ENCODE results near the gene CACNG7. TPM values are rescaled to one million over a fixed set of nuclear protein-coding genes. Genes with fewer than 3 reads are reported as not detected.
A peak's percentile ranks its signal among the peaks of the same experiment; 100 is the strongest.

The CACNG7 gene
- total RNA-seq, 1 experiment from 2014 or later, result not detected

DNA sequence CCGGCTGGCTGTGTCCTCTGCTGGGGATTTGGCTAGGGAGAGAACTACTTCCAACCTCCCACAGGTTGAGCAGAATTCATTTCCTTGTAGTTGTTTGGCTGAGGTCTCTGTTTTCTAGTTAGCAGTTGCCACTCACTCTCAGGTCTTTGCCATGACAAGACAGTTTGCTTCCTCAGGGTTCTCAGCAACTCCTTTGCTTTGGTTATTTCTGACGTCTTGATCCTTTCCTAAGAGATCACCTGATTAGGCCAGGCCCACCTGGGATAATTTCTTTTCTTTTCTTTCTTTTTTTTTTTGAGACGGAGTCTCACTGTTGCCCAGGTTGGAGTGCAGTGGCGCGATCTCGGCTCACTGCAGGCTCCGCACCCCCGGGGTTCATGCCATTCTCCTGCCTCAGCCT, 44.3 kb downstream of the CACNG7 start:
- no peak for DNase-seq (ENCODE audit: low read depth)

DNA sequence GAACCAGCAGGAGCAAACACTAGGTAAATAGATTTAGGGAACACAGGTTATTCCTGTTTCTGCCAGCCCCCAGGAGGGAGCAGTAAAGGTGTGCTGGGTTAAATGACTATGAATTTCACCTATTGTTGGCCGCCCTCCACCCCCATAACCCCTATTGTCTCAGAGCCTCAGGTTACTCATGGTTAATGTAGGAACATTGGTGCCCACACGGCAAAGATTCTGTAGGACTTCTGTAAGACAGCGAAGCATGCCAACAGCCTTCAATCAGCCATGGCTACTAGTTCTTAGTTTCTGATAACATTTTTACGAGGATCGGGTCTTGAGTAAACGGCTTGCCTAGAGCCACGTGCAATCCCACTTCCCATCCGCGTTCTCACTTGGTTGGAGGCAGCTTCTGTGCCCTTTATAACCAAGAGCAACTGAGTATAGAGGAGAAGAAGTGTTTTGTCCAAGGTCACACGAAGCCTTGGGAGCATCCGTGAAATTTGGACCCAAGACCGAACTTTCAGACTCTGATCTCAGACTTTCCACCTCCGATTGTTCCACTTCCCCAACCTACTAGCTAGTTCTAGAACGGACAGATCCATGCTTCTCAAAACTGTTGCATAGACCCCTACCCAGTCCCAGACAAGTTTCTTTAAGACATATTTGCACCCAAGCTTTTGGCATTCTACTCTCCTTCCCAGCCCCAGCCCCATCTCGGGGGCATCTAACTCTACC, 48.5 kb downstream of the CACNG7 start:
- no peak for DNase-seq (ENCODE audit: low read depth)

DNA sequence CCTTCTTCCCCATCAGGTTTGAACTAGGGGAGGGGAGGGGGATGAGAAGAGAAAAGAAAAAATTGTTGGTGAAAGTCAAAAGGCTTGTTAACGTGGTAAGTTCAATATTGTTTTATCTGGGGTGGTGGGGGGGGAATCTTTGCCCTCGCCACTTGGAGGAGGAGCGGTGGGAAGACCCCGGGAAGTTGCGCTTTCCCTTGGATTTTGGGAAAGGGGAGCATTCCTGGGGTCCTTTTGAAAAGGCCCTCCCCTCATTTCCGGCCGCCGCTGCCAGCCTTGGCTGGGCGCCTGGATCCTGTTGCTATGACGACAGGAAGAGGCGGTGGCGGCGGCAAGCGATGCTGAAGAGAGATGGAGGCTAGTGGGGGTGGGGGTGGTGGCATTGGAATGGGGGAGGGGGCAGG, 49.1 kb downstream of the CACNG7 start:
- DNase-seq (ENCODE audit: low read depth), result no peak

DNA sequence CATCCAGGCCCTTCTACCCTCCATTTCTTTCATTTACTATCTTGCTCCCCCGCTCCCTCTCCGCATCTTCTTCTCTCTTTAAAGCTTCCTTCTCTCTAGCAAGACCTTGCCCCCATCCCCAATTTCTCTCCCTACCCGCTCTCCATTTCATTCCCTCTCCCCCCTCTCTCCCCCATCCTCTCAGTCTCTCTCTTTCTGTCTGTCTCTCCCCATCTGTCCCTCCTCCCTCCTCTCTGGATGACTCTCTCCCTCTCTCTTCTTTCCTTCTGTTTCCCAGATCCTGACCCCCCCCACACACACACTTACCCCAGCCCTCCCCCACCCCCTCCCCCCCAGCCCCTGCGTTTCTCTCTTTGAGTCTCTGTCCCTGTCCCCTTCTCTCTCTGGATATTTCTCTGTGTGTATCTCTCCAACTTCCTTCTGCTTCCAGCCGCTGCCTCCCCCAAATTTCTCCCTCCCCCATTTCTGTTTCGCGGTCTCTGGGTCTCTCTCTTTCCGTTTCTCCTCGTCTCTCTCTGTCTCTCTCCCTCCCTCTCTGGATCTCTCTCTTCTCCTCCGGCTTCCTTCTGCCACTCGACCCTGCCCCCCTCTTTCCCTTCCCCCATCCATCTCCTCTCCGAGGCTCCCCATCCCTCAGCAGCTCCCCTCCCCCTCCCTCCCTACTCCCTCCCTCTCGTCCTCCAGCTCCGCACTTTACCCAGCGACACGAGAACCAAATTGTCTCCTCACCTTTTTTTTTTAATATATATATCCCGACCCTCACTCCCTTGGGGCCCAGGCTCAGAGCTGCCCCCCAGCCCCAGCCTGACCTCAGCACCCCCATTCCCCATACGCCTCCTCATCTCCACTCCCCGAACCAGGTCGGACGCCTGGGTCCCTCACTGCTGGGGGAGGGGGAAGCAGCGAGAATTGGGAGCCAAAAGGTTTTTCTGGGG, 50.0 kb downstream of the CACNG7 start:
- DNase-seq (ENCODE audit: low read depth), result no peak

DNA sequence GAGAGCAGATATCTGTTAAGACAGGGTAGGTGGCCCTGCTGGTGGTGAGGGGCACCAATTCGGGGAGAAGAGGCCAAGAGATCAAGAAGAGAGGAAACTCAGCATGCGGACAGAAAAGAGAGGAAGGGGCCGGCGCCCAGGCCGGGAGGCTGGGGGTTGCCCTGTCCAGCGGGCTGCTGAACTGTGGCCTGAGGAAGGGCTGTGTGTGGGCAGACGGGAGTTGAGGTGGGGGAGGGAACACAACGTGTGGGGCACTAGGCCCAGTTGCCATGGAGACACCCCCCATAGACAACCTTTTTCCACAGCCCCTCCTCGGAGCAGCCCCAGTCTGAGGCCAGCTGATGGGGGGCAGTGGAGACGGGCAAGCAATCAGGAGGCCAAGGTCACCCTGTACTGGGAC, 51.1 kb downstream of the CACNG7 start:
- no peak for DNase-seq (ENCODE audit: low read depth)

DNA sequence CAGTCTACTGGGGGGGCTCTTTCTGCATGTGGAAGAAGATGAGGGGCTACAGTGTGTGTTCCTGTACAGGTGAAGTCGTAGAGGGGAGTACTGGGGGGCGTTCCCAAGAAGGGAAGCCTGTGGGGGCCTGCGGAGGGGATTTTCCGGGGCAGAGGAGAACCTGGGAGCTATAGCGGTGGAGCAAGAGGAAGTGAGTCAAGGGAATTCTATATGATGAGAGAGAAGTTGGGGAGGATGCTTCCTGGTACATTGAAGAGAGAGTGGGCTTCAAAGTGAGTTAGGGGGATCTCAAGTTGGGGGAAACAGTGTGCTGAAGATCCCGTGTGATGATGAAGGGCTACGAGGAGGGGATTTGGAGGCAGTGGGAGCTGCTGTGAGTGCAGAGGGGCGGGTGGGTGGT, 51.8 kb downstream of the CACNG7 start:
- DNase-seq (ENCODE audit: low read depth), result no peak

DNA sequence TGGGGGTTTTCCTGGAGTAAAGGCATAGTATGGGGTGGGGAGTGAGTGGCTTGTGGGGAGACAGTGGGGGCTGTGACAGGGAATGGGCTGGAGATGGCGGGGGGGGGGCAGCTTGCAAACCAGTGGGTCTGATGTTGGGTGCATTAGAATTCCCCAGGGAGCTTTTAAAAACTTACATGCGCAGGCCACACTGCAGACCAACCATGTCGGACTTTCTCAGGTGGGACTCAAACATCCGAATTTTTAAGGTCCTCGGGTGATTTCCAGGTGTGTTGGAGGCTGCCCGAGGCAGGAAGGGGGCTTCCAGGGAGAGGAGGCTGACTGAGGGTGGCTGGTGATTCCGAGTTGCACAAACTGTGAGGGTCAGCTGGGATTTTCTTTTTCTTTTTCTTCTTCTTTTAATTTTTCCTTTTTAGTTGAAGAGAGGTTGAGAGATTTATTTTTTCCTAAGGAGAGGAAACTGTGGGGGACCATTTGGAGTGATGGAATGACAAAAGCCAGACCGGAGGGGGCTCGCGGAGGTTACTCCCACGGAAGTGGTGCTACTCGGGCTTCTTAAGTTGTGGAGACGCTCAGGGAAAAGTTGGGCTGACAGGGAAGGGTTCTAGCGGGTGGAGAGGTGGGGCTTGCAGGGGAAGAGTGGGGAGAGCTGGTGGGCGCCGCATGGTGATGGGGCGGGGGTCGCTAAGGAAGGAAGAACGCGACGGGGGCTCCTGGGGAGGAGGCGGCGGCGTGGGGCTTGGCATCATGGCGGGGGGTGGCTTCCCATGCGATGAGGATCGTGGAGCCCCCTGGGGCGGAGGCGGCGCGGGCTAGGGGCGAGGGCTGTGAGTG, 52.7 kb downstream of the CACNG7 start:
- peak; percentile 60 for DNase-seq (ENCODE audit: low read depth)

DNA sequence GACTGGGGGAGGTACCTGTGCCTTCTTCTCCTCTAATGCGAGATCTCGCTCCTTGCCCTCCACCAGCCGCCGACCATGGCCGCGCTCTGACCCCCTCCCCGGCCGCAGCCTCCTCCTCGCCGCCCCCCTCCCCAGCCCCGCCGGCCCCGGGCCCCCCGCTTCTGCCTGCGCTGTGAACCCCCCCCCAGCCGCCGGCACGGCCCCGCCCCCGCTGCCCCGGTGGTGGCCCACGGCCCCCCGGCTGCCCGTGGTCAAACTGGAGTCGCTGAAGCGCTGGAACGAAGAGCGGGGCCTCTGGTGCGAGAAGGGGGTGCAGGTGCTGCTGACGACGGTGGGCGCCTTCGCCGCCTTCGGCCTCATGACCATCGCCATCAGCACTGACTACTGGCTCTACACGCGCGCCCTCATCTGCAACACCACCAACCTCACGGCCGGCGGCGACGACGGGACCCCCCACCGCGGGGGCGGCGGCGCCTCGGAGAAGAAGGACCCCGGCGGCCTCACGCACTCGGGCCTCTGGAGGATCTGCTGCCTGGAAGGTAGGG, 53.9 kb downstream of the CACNG7 start, which contains the start of gene CACNG8:
CACNG8 (plus strand) TSS at position 51 of the 545 bp plus-strand sequence.
- no peak for DNase-seq (ENCODE audit: low read depth)

DNA sequence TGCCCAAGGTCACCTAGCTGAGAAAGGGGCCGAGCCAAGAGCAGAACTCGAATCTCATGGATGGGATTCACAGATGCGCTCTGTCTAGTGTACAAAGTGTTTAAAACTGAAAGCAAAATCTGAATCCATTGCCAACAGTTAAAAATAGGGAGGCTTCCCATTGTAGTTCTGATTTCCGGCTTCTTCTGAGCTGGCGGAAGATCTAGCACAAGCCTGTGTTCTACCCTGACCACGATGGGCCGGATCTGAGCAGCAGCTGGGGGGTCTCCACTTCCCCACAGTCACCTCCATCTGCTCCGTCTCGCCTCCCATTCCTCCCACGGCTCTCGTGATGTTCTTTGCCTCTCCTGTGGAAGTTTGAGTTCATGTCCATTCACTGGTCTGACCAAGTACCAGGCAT, 56.0 kb downstream of the CACNG7 start:
- DNase-seq (ENCODE audit: low read depth), result peak; percentile 47

DNA sequence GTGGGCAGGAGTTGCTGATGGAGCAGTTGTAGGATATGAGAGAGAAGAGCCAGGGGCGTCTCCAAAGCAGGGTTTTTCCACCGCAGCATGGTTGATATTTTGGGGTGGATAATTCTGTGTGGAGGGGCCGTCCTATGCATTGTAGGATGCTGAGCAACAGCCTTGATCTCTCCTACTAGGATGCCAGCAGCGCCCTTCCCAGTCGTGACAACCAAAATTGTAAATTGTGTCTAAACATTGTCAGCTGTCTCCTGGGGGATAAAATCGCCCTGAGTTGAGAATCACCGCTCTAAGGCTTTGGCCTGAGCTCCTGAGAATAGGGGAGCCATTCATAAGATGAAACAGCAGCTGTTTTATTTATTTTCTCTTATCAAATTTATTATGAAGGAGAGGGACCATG, 57.9 kb downstream of the CACNG7 start:
- DNase-seq (ENCODE audit: low read depth), result no peak

DNA sequence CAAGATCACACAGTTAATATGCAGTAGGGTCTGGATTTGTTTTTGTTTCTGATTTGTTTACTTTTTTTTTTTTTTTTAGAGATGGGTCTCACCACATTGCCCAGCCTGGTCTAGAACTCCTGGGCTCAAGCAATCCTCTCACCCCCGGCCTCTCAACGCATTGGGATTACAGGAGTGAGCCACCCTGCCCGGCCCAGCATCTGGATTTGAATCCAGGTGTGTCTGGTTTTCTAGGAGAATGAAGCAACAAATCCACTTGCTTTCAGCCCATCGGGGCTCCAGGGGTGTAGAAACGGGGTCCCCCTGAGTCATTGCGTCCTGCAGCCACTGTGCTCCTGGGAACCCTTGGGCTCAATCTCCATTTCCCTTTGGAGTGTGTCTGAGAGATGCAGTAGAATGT, 60.3 kb downstream of the CACNG7 start:
- DNase-seq (ENCODE audit: low read depth), result no peak

DNA sequence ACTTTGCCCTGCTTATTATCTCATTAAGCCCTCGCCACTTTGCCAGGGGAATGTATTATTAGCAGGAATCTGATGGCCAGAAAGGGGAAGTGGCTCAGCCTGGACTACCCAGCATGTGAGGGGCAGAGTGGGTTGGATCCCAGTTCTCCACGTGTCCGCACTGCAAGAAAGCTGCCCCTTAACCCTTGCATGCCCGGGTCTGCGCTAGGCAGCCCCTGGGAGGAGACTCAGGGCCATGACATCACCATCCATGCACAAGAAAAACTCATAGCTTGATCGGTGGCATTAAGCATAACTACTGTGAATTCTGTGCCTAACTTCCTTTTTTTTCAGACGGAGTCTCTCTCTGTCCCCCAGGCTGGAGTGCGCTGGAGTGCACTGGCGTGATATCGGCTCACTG, 62.6 kb downstream of the CACNG7 start:
- no peak for DNase-seq (ENCODE audit: low read depth)

DNA sequence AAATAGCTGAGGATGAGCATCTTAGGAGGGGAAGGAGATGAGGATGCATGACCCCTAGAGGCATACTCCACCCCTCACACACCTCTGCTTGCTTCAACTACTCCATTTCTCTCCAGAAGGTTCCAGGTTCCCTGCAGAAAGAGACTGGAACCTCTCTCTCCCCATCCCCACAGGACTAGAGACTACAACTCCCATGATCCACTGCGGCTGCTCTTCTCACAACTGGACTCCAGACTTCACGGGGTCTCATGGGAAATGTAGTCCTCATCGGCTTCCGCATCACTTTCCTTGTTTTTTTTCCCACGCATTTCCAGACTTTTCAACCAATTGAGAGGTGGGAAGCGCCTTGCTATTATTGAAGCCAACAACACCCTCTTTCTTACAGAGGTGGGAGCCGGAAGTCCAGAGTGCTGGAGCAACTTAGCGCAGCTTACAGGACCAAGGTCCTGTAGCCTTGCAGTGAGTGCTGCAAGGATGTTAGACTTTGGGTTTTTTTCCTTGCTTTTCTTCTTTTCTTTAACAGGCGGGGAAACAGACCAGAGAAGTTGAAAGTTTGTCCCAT, 68.4 kb downstream of the CACNG7 start:
- DNase-seq (ENCODE audit: low read depth), result peak; percentile 90

DNA sequence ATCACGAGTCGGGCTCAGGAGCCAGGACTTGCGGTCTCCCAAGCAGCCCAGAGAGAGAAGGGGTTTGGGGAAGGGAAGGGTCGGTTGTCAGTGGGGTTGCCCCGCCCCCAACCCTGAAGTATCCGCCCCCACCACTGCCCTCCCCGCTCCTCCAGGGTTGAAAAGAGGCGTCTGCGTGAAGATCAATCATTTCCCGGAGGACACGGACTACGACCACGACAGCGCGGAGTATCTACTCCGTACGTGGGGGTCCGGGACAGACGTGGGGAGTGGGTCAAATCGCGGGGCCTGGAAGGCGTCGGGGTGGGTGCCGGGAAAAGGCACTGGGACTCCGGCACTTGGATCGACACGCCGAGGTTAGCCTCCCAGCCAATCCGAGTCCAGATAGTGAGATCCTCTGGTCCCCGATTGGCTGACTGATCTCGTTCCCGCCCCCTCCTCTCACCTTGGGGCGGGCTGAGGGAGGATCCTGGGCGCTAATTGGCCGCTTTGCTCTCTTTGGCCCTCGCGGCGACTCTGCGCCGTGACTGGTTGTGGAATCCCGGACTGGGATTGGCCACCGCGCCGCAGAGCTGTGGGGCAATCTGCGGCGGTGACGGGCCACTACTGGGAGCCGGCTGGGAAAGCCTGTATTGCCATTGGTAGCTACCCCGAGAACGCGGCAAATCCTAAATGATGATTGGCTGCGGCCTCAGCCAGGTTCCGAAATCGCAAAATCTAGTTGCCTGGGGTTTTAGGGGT, 69.1 kb downstream of the CACNG7 start:
- peak; percentile 95 for DNase-seq (ENCODE audit: low read depth)

DNA sequence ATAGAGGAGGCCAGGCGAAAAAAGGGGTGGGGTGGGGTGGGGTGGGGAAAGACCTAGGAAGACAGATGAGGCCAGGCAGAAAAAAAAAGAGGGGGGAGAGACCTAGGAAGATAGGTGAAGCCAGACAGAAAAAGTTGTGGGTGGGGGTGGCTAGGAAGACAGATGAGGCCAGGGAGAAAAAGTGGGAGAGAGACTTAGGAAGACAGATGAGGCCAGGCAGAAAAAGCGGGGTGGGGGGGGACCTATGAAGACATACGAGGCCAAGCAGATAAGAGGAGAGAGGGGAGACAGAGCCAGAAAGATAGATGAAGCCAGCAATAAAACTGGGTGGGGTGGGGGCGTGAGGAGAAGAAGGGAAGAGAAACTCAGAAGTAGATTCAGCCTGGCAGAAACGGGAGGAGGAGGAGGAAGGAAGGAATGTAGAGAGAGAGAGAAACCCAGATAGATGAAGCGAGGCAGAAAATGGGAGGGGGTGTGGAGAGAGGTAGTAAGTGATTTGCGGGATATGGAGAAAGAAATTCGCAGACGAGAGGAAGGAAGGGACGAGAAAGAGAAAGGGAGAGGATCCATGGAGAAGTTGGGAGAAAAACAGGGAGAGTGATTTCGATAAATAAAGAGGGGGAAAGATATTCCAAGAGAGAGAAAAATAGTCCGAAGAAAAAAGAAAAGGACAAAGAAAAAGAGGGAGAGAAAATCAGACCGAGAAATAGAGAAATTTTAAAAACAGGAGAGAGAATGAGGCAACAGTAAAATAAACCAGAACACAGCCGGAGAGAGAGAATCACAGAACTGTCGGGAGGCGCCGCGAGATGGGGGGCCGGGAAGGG, 70.1 kb downstream of the CACNG7 start:
- DNase-seq (ENCODE audit: low read depth), result no peak

DNA sequence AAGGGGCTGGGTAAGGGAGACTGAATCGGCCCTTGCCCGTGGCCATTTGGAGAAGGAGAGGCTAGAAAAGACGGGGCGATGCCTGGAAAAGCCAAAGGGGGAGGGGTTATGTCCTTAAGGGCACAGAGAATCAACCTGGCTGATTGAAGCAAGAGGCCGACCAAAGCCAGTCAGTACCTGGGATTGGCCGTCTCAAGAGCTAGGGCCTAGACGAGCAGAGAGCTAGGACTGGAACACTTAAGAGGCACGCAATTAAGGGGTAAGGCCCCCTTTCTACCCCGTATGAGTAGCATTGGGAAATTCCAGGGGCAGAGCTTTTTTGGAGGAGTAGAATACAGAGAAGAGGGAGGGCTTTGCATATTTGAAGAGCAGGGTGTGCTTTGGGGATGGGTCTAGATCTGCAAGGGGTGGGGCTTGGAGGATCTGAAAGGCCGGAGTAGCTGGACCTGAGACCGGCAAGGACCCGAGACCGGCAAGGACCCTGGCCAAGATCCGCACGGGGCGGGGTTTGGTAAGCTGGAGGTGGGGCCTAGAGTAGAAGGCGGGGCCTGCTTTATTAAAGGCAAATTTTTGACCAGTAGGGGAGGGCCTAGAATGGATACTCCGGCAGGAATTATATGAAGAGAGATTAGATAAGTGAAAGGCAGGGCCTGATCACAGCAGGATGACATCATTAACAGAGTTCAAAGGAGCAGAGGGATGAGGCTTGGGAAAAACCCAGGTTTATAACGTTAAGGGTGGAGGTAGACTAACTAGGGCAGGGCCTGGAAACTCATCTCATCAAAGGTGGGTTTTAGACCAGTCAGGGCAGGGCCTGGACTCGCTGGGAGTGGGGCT, 71.7 kb downstream of the CACNG7 start:
- DNase-seq (ENCODE audit: low read depth), result peak; percentile 34

DNA sequence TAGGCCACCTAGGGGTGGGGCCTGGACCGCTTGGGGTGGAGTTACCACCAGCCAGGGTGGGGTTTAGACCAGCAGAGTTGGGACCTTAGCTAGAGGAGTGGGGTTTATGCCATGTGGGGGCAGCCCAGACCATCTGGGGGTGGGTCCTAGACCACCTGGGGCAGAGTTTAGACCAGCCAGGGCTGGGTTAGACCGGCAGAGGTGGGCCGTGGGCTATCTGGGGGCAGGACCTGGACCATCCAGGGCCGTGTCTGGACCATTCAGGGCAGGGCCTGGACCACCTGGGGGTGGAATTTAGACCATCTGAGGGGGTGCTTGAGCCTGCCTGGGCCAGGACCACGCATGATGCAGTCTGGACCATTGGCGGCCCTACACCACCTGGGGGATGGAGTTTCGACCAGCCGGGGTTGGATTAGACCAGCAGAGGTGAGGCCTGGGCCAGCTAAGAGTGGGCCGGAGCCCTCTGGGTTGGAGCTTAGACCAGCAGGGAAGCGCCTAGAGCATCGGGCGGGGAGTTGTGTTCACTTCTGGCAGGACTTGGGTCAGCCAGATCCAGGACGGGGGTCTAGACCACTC, 72.4 kb downstream of the CACNG7 start:
- no peak for DNase-seq (ENCODE audit: low read depth)

DNA sequence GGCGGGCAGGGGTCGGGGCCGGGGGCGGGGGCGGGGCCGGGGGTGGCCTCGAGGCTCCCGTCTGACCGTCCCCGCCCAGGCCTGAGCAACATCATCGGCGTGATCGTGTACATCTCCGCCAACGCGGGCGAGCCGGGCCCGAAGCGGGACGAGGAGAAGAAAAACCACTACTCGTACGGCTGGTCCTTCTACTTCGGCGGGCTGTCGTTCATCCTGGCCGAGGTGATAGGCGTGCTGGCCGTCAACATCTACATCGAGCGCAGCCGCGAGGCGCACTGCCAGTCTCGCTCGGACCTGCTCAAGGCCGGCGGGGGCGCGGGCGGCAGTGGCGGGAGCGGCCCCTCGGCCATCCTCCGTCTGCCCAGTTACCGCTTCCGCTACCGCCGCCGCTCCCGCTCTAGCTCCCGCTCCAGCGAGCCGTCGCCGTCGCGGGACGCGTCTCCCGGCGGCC, 72.9 kb downstream of the CACNG7 start:
- DNase-seq (ENCODE audit: low read depth), result no peak

Measured in RPMI7951 (cell line).